HCT116 (cell line): Measurements from ENCODE around the gene PLRG1. TPM values are rescaled to one million over a fixed set of nuclear protein-coding genes. Genes with fewer than 3 reads are reported as not detected.

Experiments used
- ATAC-seq: fragments of 200-7000 bp; cut with Tn5 transposase; 2 replicates; pipeline ENCODE4 v1.9.1; 2020; ENCODE audit warnings: mild to moderate bottlenecking, moderate library complexity
- BruUV-seq: library from RNA; stranded (reverse); fragments of 400-500 nt; replicated peaks from 2 replicates; lab custom pipeline; 2021; lab: Mats Ljungman, UMichigan
- CTCF ChIA-PET: fragments of 300-600 bp; sonication (Branson Sonifier 250); formaldehyde crosslinking; loops from one replicate; lab custom pipeline; 2021; ENCODE audit warnings: antibody characterized with exemption; lab: Charles Lee
- POLR2A ChIA-PET: fragments of 300-600, 350-600 bp; sonication (Branson Sonifier 250); formaldehyde crosslinking; loops from one replicate; lab custom pipeline; 2021; ENCODE audit warnings: antibody characterized with exemption; lab: Charles Lee
- RAD21 ChIA-PET, 2 experiments: fragments of 300-600 bp; sonication (Branson Sonifier 250); formaldehyde crosslinking; loops; one replicate each; lab custom pipeline; 2023; ENCODE audit warnings: low total read pairs in 2 of 2; ENCODE audit not compliant: uncharacterized antibody in 2 of 2, unreplicated experiment in 2 of 2, low non-redundant PET in 1 of 2; lab: Charles Lee
- DNase-seq: peaks from one replicate; pipeline ENCODE4 v3.0.0-alpha.2; 2010; ENCODE audit warnings: low read depth, low spot score
- H2AFZ ChIP-seq: fragments of 200-600 bp; shearing (Covaris generic), sonication (generic); 2 replicates; pipeline ENCODE4 v1.6.1; 2017; ENCODE audit warnings: low read depth, mixed run types, mixed read lengths, antibody characterized with exemption, low read length; ENCODE audit not compliant: poor library complexity, severe bottlenecking
- H3K27ac ChIP-seq: 2 replicates; pipeline ENCODE4 v1.5.1; 2012; ENCODE audit warnings: low read depth, low read length
- H3K27me3 ChIP-seq: fragments of 200-600 bp; sonication (generic); 2 replicates; pipeline ENCODE4 v1.6.1; 2016; ENCODE audit warnings: mixed run types, low read length, mixed read lengths; ENCODE audit not compliant: insufficient read depth
- H3K36me3 ChIP-seq, 2 experiments: fragments of 200-500 bp in 1 of 2; fragments of 200-600 bp in 1 of 2; sonication (Bioruptor generic) in 1 of 2; sonication (generic) in 1 of 2; 2 replicates each; pipeline versions ENCODE4 v1.5.1 to v1.6.1; 2014 to 2016; ENCODE audit warnings: low read length in 2 of 2, inconsistent platforms in 1 of 2, mixed read lengths in 1 of 2, mixed run types in 1 of 2; ENCODE audit not compliant: insufficient read depth in 2 of 2, control insufficient read depth in 1 of 2
- H3K4me1 ChIP-seq, 2 experiments: fragments of 200-600 bp in 1 of 2; sonication (generic) in 1 of 2; 2 replicates each; pipeline versions ENCODE4 v1.5.1 to v1.6.1; 2012 to 2017; ENCODE audit warnings: low read length in 2 of 2, inconsistent platforms in 1 of 2, mild to moderate bottlenecking in 1 of 2, mixed read lengths in 1 of 2, mixed run types in 1 of 2, moderate library complexity in 1 of 2; ENCODE audit not compliant: insufficient read depth in 2 of 2, control insufficient read depth in 1 of 2
- H3K4me2 ChIP-seq: fragments of 200-600 bp; sonication (generic); 2 replicates; pipeline ENCODE4 v1.6.1; 2017; ENCODE audit warnings: mixed run types, low read length, mixed read lengths
- H3K4me3 ChIP-seq, 2 experiments: fragments of 200-600 bp in 1 of 2; sonication (generic) in 1 of 2; replicated peaks in 1 of 2; 2 replicates each; pipeline ENCODE4 v1.5.1; 2011 to 2016; ENCODE audit warnings: low read length in 2 of 2, control low read depth in 1 of 2, low read depth in 1 of 2, mild to moderate bottlenecking in 1 of 2, mixed read lengths in 1 of 2, mixed run types in 1 of 2
- H3K79me2 ChIP-seq: fragments of 200-600 bp; sonication (generic); 2 replicates; pipeline ENCODE4 v1.6.1; 2017; ENCODE audit warnings: mild to moderate bottlenecking, mixed run types, low read length, moderate library complexity, mixed read lengths; ENCODE audit not compliant: insufficient read depth
- H3K9ac ChIP-seq: fragments of 200-600 bp; sonication (generic); 2 replicates; pipeline ENCODE4 v1.6.1; 2016; ENCODE audit warnings: low read length, mixed read lengths
- H3K9me2 ChIP-seq: fragments of 200-600 bp; sonication (generic), shearing (Covaris generic); 2 replicates; pipeline ENCODE4 v1.6.1; 2017; ENCODE audit warnings: mixed run types, mild to moderate bottlenecking, moderate library complexity; ENCODE audit not compliant: insufficient read depth
- H3K9me3 ChIP-seq, 2 experiments: fragments of 200-500 bp in 1 of 2; fragments of 200-600 bp in 1 of 2; sonication (Bioruptor generic) in 1 of 2; sonication (generic) in 1 of 2; 2 replicates each; pipeline ENCODE4 v1.6.1; 2014 to 2017; ENCODE audit warnings: low read length in 2 of 2, mixed read lengths in 2 of 2, inconsistent platforms in 1 of 2, low read depth in 1 of 2, mild to moderate bottlenecking in 1 of 2, mixed run types in 1 of 2, moderate library complexity in 1 of 2; ENCODE audit not compliant: control insufficient read depth in 1 of 2, insufficient read depth in 1 of 2
- H4K20me1 ChIP-seq: fragments of 200-600 bp; sonication (generic), shearing (Covaris generic); 2 replicates; pipeline ENCODE4 v1.6.1; 2017; ENCODE audit warnings: mixed run types, mild to moderate bottlenecking, moderate library complexity; ENCODE audit not compliant: insufficient read depth
- ATF3 ChIP-seq: IDR thresholded peaks from 2 replicates; pipeline ENCODE4 v1.6.1; 2012
- CBX3 ChIP-seq: IDR thresholded peaks from 2 replicates; pipeline ENCODE4 v1.6.1; 2012; ENCODE audit warnings: low read depth
- CEBPB ChIP-seq: IDR thresholded peaks from 2 replicates; pipeline ENCODE4 v1.6.1; 2012; ENCODE audit warnings: low read depth
- CTCF ChIP-seq, 3 experiments: fragments of 200-600 bp in 1 of 3; sonication (generic) in 1 of 3; IDR thresholded peaks in 2 of 3; conservative IDR thresholded peaks in 1 of 3; 2 replicates each; pipeline ENCODE4 v1.5.1; 2012 to 2017; ENCODE audit warnings: low read depth in 2 of 3, low read length in 2 of 3, antibody characterized with exemption in 1 of 3, borderline replicate concordance in 1 of 3, control low read depth in 1 of 3, mild to moderate bottlenecking in 1 of 3, mixed read lengths in 1 of 3, mixed run types in 1 of 3, moderate library complexity in 1 of 3; ENCODE audit not compliant: insufficient read depth in 1 of 3
- EGR1 ChIP-seq: IDR thresholded peaks from 2 replicates; pipeline ENCODE4 v1.6.1; 2012; ENCODE audit warnings: low read depth
- ELF1 ChIP-seq: IDR thresholded peaks from 2 replicates; pipeline ENCODE4 v1.6.1; 2012; ENCODE audit warnings: low read depth, borderline replicate concordance
- EZH2phosphoT487 ChIP-seq: fragments of 200-600 bp; IDR thresholded peaks from 2 replicates; pipeline ENCODE4 v1.6.1; 2018; ENCODE audit warnings: antibody characterized with exemption, borderline replicate concordance
- FOSL1 ChIP-seq: IDR thresholded peaks from 2 replicates; pipeline ENCODE4 v1.6.1; 2012; ENCODE audit warnings: low read depth
- JUND ChIP-seq: IDR thresholded peaks from 2 replicates; pipeline ENCODE4 v1.6.1; 2012
- MAX ChIP-seq: IDR thresholded peaks from 2 replicates; pipeline ENCODE4 v1.6.1; 2012
- POLR2A ChIP-seq: IDR thresholded peaks from 2 replicates; pipeline ENCODE4 v1.7.0; 2011; ENCODE audit warnings: borderline replicate concordance; ENCODE audit not compliant: insufficient read depth, insufficient read length; ENCODE audit errors: extremely low read depth
- REST ChIP-seq: IDR thresholded peaks from 2 replicates; pipeline ENCODE4 v1.6.1; 2012; ENCODE audit warnings: low read depth
- ZNF274 ChIP-seq: fragments of 200-500 bp; sonication (Bioruptor generic); IDR thresholded peaks from 2 replicates; pipeline ENCODE4 v1.6.1; 2014; ENCODE audit warnings: mild to moderate bottlenecking, low read depth, low read length, inconsistent platforms
- intact Hi-C: fragments of 100-400 bp; cut with micrococcal nuclease; formaldehyde crosslinking; loops from 2 replicates; pipeline ENCODE4 v1.10.0; 2022
- total RNA-seq: library from RNA; stranded (reverse); gene quantifications from one replicate; pipeline ENCODE4 v1.2.1, GENCODE V29; 2021; ENCODE audit not compliant: unreplicated experiment

Gene PLRG1
- total RNA-seq, 1 experiment from 2014 or later = 141 TPM

- TF ChIP-seq REST (no peak), ZNF274 (no peak), EZH2phosphoT487 (no peak)
Measured at GRCh38 chr4:154559494-154560418, 9.6 kb upstream of the PLRG1 start (continued).

GRCh38 chr4:154559141-154559493, 8.9 kb upstream of the PLRG1 start:
- no peaks in the 10 kb centered on the region for H3K36me3 ChIP-seq
- no peak overlapping the region for H3K4me2 ChIP-seq
- H3K9me2 ChIP-seq = no peaks in the 10 kb centered on the region
- no TSS peak for BruUV-seq
- ChIA-PET POLR2A (interaction anchor here (1.3 to 1.5 kb wide), 2 partner anchors 9 to 60 kb away, joined by 4 read pairs; partner anchors contain the start of gene PLRG1), CTCF (interaction anchor here (0.6 to 5.6 kb wide), 18 partner anchors 9 to 248 kb away, joined by 3 to 119 read pairs (median 4); partner anchors contain the start of genes FGG and PLRG1), RAD21 (interaction anchor here (0.7 to 1.4 kb wide), 5 partner anchors 52 to 64 kb away, joined by 3 to 16 read pairs (median 3); no protein-coding TSS in a partner anchor)
- H3K9me3 ChIP-seq = no peaks in the 10 kb centered on the region
- peak overlapping the region; percentile 3 for H2AFZ ChIP-seq
- ATAC-seq (peak; percentile 54), DNase-seq (no peak)
- H4K20me1 ChIP-seq = no peaks in the 10 kb centered on the region
- no peak overlapping the region for H3K27ac ChIP-seq
- no peak overlapping the region for H3K9ac ChIP-seq
- no peaks in the 10 kb centered on the region for H3K79me2 ChIP-seq
- H3K27me3 ChIP-seq = no peaks in the 10 kb centered on the region
- no peak overlapping the region for H3K4me3 ChIP-seq
- no peaks in the 10 kb centered on the region for H3K4me1 ChIP-seq
- intact Hi-C loops = loop anchor here (1.0 to 10.0 kb wide), 5 partner anchors 59 to 468 kb away; no protein-coding TSS in a partner anchor
- TF ChIP-seq CEBPB = no peak
- no peak for TF ChIP-seq CBX3
- TF ChIP-seq POLR2A = no peak
- no peak for TF ChIP-seq ATF3
- no peak for TF ChIP-seq CTCF (IDR thresholded peaks at IDR 0.05 in 2 of 3, conservative IDR thresholded peaks at IDR 0.05 in 1 of 3; ENCODE audit: borderline replicate concordance in 1 of 3, insufficient read depth in 1 of 3, low read depth in 2 of 3, low read length in 2 of 3)
- no peak for TF ChIP-seq JUND
- TF ChIP-seq EZH2phosphoT487 = no peak
- TF ChIP-seq REST = no peak
- no peak for TF ChIP-seq EGR1
- TF ChIP-seq FOSL1 = no peak
- TF ChIP-seq ELF1 = no peak
- no peak for TF ChIP-seq MAX
